Activated CD8-positive, alpha-beta memory T cell treated with anti-CD3 and anti-CD28 coated beads, Interleukin-2, amount 10 ng/mL, durations not matched to agents 7 days and 5 days (primary cell): ENCODE data around the gene PRAMEF33. TPM values are rescaled to one million over a fixed set of nuclear protein-coding genes. Genes with fewer than 3 reads are reported as not detected.
"Not testable (repeated sequence)": the region's sequence is repeated elsewhere in the genome, so short reads cannot be mapped to it uniquely, and the experiment has no call there.

Source experiments
- ATAC-seq: fragments of 150-1000 bp; cut with Tn5 transposase; one replicate; pipeline ENCODE4 v1.10.0; 2021; ENCODE audit warnings: moderate library complexity
- CTCF ChIA-PET: fragments of 350-600 bp; sonication (Branson Sonifier 250); formaldehyde crosslinking; loops from one replicate; lab custom pipeline; 2021; ENCODE audit warnings: antibody characterized with exemption; lab: Charles Lee
- DNase-seq: peaks from one replicate; pipeline ENCODE4 v3.0.0-alpha.2; 2020
- H3K27ac Mint-ChIP-seq: one replicate; pipeline ENCODE4 v1.8.0; 2021; ENCODE audit warnings: mild to moderate bottlenecking, mixed read lengths
- H3K27me3 Mint-ChIP-seq: one replicate; pipeline ENCODE4 v1.8.0; 2021; ENCODE audit warnings: mixed read lengths
- H3K36me3 Mint-ChIP-seq: one replicate; pipeline ENCODE4 v1.8.0; 2021; ENCODE audit warnings: mild to moderate bottlenecking, mixed read lengths
- H3K4me1 Mint-ChIP-seq: one replicate; pipeline ENCODE4 v1.8.0; 2021; ENCODE audit warnings: mixed read lengths
- H3K4me3 Mint-ChIP-seq: one replicate; pipeline ENCODE4 v1.8.0; 2021; ENCODE audit warnings: mild to moderate bottlenecking, moderate library complexity, mixed read lengths
- H3K9me3 Mint-ChIP-seq: one replicate; pipeline ENCODE4 v1.8.0; 2022; ENCODE audit warnings: low read depth, mixed read lengths
- total RNA-seq, 2 experiments: library from RNA; stranded (reverse); gene quantifications; one replicate each; pipeline ENCODE4 v1.2.3, GENCODE V29; 2021

The PRAMEF33 gene
- total RNA-seq, 2 experiments from 2014 or later = not detected

- CTCF ChIA-PET, H3K4me1 Mint-ChIP-seq, ATAC-seq, H3K36me3 Mint-ChIP-seq, DNase-seq, H3K27ac Mint-ChIP-seq, H3K27me3 Mint-ChIP-seq, H3K4me3 Mint-ChIP-seq, H3K9me3 Mint-ChIP-seq: not testable (repeated sequence)
Measured at GRCh38 chr1:13353476-13353875, 50.1 kb downstream of the PRAMEF33 start.

- CTCF ChIA-PET, ATAC-seq, H3K4me1 Mint-ChIP-seq, H3K27ac Mint-ChIP-seq, DNase-seq, H3K27me3 Mint-ChIP-seq, H3K4me3 Mint-ChIP-seq, H3K36me3 Mint-ChIP-seq, H3K9me3 Mint-ChIP-seq: not testable (repeated sequence)
Measured at GRCh38 chr1:13354475-13354874, 51.1 kb downstream of the PRAMEF33 start.

GRCh38 chr1:13356774-13357173 lies 53.4 kb downstream of the PRAMEF33 start:
- H3K9me3 Mint-ChIP-seq, H3K27ac Mint-ChIP-seq, H3K4me1 Mint-ChIP-seq, ATAC-seq, H3K36me3 Mint-ChIP-seq, H3K27me3 Mint-ChIP-seq, CTCF ChIA-PET, H3K4me3 Mint-ChIP-seq: not testable (repeated sequence)
- DNase-seq = peak; percentile 45

Other genes starting within 250 kb of the PRAMEF33 start
- gene PRAMEF27, start 247.0 kb upstream of the PRAMEF33 start, total RNA-seq = not detected
- not detected for gene HNRNPCL3, start 242.8 kb upstream of the PRAMEF33 start, total RNA-seq
- gene PRAMEF25, start 232.8 kb upstream of the PRAMEF33 start, total RNA-seq = not detected
- not detected for gene HNRNPCL2, start 186.7 kb upstream of the PRAMEF33 start, total RNA-seq
- gene PRAMEF26, start 147.5 kb upstream of the PRAMEF33 start, total RNA-seq = not detected
- not detected for gene HNRNPCL4, start 137.9 kb upstream of the PRAMEF33 start, total RNA-seq
- not detected for gene PRAMEF9, start 131.7 kb upstream of the PRAMEF33 start, total RNA-seq
- not detected for gene PRAMEF13, start 102.1 kb upstream of the PRAMEF33 start, total RNA-seq
- gene PRAMEF18, start 77.4 kb upstream of the PRAMEF33 start, total RNA-seq = not detected
- gene PRAMEF5, start 49.3 kb upstream of the PRAMEF33 start, total RNA-seq = not detected
- gene PRAMEF8, start 18.4 kb upstream of the PRAMEF33 start, total RNA-seq = not detected
- not detected for gene PRAMEF15, start 12.0 kb downstream of the PRAMEF33 start, total RNA-seq
- gene PRAMEF14, start 43.6 kb downstream of the PRAMEF33 start, total RNA-seq = not detected
- gene PRAMEF19, start 68.4 kb downstream of the PRAMEF33 start, total RNA-seq = not detected
- not detected for gene PRAMEF17, start 86.1 kb downstream of the PRAMEF33 start, total RNA-seq
- gene PRAMEF20, start 106.9 kb downstream of the PRAMEF33 start, total RNA-seq = not detected
- gene LRRC38, start 210.5 kb downstream of the PRAMEF33 start, total RNA-seq = not detected